Renal pelvis (tissue), 4 donors: ENCODE measurements around the gene PAQR3. TPM values are rescaled to one million over a fixed set of nuclear protein-coding genes. Genes with fewer than 3 reads are reported as not detected.
"Not testable (repeated sequence)": the region's sequence is repeated elsewhere in the genome, so short reads cannot be mapped to it uniquely, and the experiment has no call there.

Experiments
- DNase-seq: peaks from one replicate; pipeline ENCODE4 v3.0.0-alpha.2; 2013
- polyA plus RNA-seq, 3 donors: library from polyadenylated mRNA; unstranded; fragments of 120-200 nt; gene quantifications; one replicate each; pipeline ENCODE4 v1.2.1, GENCODE V29; 2013; ENCODE audit not compliant: insufficient read length in 3 of 3

Gene PAQR3
- polyA plus RNA-seq, 3 donors, result 17.6 to 25.1 (median 24.0) TPM

- no peak for DNase-seq
Observed at GRCh38 chr4:78938474-78938867, 767 bp downstream of the PAQR3 start.

GRCh38 chr4:78937837-78938236 lies 1.4 kb downstream of the PAQR3 start:
- DNase-seq, result no peak

- DNase-seq, result no peak
Observed at GRCh38 chr4:78936989-78937388, 2.2 kb downstream of the PAQR3 start.

- DNase-seq, result no peak
Observed at GRCh38 chr4:78930016-78930629, 9.1 kb downstream of the PAQR3 start.

- no peak for DNase-seq
Observed at GRCh38 chr4:78928835-78929234, 10.4 kb downstream of the PAQR3 start.

GRCh38 chr4:78926826-78927225 lies 12.4 kb downstream of the PAQR3 start:
- DNase-seq, result no peak

GRCh38 chr4:78923464-78924312 lies 15.6 kb downstream of the PAQR3 start:
- DNase-seq, result no peak

- no peak for DNase-seq
Observed at GRCh38 chr4:78922207-78922606, 17.0 kb downstream of the PAQR3 start.

GRCh38 chr4:78910612-78911011 lies 28.6 kb downstream of the PAQR3 start:
- DNase-seq, result no peak

GRCh38 chr4:78908974-78909373 lies 30.3 kb downstream of the PAQR3 start:
- not testable (repeated sequence) for DNase-seq

GRCh38 chr4:78907638-78908037 lies 31.6 kb downstream of the PAQR3 start:
- DNase-seq, result no peak

GRCh38 chr4:78904143-78904542 lies 35.1 kb downstream of the PAQR3 start:
- DNase-seq, result no peak

- no peak for DNase-seq
Observed at GRCh38 chr4:78902298-78902697, 36.9 kb downstream of the PAQR3 start.

GRCh38 chr4:78901882-78902281 lies 37.4 kb downstream of the PAQR3 start:
- no peak for DNase-seq

- no peak for DNase-seq
Observed at GRCh38 chr4:78899302-78899701, 39.9 kb downstream of the PAQR3 start.

GRCh38 chr4:78889955-78890354 lies 49.3 kb downstream of the PAQR3 start:
- DNase-seq, result no peak

- DNase-seq, result no peak
Observed at GRCh38 chr4:78885598-78885997, 53.6 kb downstream of the PAQR3 start.

- no peak for DNase-seq
Observed at GRCh38 chr4:78880874-78881492, 58.3 kb downstream of the PAQR3 start.

- DNase-seq, result no peak
Observed at GRCh38 chr4:78878031-78878430, 61.2 kb downstream of the PAQR3 start.

- no peak for DNase-seq
Observed at GRCh38 chr4:78876568-78877320, 62.5 kb downstream of the PAQR3 start.

GRCh38 chr4:78870056-78870455 lies 69.2 kb downstream of the PAQR3 start:
- no peak for DNase-seq

GRCh38 chr4:78868712-78869111 lies 70.5 kb downstream of the PAQR3 start:
- DNase-seq, result not testable (repeated sequence)
